ENCODE measurements around the gene HSFX3. TPM values are rescaled to one million over a fixed set of nuclear protein-coding genes. Genes with fewer than 3 reads are reported as not detected.
"Not testable (repeated sequence)": the region's sequence is repeated elsewhere in the genome, so short reads cannot be mapped to it uniquely, and the experiment has no call there.

Gene HSFX3
- total and polyA plus RNA-seq, 7 experiments from 2014 or later: not detected

DNA sequence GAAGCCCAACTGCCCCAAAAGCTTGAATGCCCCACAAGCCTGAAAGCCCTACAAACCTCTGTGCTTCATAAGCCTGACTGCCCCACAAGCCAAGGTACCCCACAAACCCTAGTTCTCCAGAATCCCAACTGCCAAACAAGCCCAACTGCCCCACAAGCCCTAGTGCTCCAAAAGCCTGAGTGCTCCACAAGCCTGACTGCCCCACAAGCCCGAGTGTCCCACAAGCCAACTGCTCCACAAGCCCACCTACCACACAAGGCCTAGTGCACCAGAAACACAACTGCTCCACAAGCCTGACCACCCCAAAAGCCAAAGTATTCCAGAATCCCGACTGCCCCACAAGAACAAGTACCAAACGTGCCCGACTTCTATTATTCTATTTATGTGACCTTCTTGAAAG lies 13.6 kb upstream of the HSFX3 start:
- Histone ChIP-seq H3K4me1 (ENCODE audit: control insufficient read depth in 2 of 2, insufficient read depth in 2 of 2, low read length in 2 of 2) (no peaks in the 10 kb centered on the region), H3K9me3 (ENCODE audit: control insufficient read depth in 2 of 3, low read length in 3 of 3) (no peaks in the 10 kb centered on the region), H3K27me3 (ENCODE audit: control insufficient read depth in 2 of 2, insufficient read depth in 2 of 2, low read length in 2 of 2) (no peaks in the 10 kb centered on the region), H3K4me3 (ENCODE audit: low read length) (no peak overlapping the region), H3K27ac (ENCODE audit: low read depth, low read length) (no peak overlapping the region), H3K36me3 (ENCODE audit: control insufficient read depth in 2 of 3, insufficient read depth in 3 of 3, low read length in 3 of 3) (no peaks in the 10 kb centered on the region)
- ATAC-seq: no peak
- Mint-ChIP-seq H3K4me1 (no peaks in the 10 kb centered on the region), H3K27ac (no peak overlapping the region), H3K36me3 (no peaks in the 10 kb centered on the region), H3K9me3 (no peaks in the 10 kb centered on the region), H3K4me3 (no peak overlapping the region), H3K27me3 (no peaks in the 10 kb centered on the region)
- no peak for DNase-seq
- intact Hi-C loops (cut with micrococcal nuclease): no loop called here
- ChIA-PET POLR2A (no interaction called here), CTCF (no interaction called here)

DNA sequence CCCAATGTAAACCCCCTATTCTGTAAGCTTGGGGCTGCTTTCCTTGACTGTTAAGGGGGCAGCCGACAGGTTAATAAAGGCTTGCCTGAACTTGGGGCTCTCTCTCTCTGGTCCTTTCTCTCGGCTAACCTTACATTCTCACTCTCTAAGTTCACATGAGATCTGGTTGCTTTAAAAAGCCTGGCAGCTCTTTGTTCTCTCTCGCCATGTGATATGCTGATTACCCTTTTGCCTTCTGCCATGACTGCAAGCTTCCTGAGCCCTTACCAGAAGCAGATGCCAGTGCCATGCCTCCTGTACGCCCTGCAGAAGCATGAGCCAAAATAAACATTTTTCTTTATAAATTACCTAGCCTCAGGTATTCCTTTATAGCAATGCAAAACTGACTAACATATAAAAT lies 5.5 kb upstream of the HSFX3 start:
- H3K4me3 Mint-ChIP-seq; CTCF ChIA-PET; H3K27ac ChIP-seq (ENCODE audit: low read depth, low read length); H3K4me1 ChIP-seq (ENCODE audit: control insufficient read depth in 2 of 2, insufficient read depth in 2 of 2, low read length in 2 of 2); H3K4me1 Mint-ChIP-seq; DNase-seq; POLR2A ChIA-PET; H3K36me3 ChIP-seq (ENCODE audit: control insufficient read depth in 2 of 3, insufficient read depth in 3 of 3, low read length in 3 of 3); H3K27me3 ChIP-seq (ENCODE audit: control insufficient read depth in 2 of 2, insufficient read depth in 2 of 2, low read length in 2 of 2); ATAC-seq; H3K27ac Mint-ChIP-seq; H3K27me3 Mint-ChIP-seq; intact Hi-C loops (cut with micrococcal nuclease); H3K9me3 ChIP-seq (ENCODE audit: control insufficient read depth in 2 of 3, low read length in 3 of 3); H3K4me3 ChIP-seq (ENCODE audit: low read length); H3K36me3 Mint-ChIP-seq; H3K9me3 Mint-ChIP-seq: not testable (repeated sequence)

- H3K9me3 Mint-ChIP-seq; H3K27ac ChIP-seq (ENCODE audit: low read depth, low read length); DNase-seq; intact Hi-C loops (cut with micrococcal nuclease); POLR2A ChIA-PET; H3K9me3 ChIP-seq (ENCODE audit: control insufficient read depth in 2 of 3, low read length in 3 of 3); H3K4me1 Mint-ChIP-seq; CTCF ChIA-PET; ATAC-seq; H3K36me3 ChIP-seq (ENCODE audit: control insufficient read depth in 2 of 3, insufficient read depth in 3 of 3, low read length in 3 of 3); H3K27me3 ChIP-seq (ENCODE audit: control insufficient read depth in 2 of 2, insufficient read depth in 2 of 2, low read length in 2 of 2); H3K4me3 ChIP-seq (ENCODE audit: low read length); H3K27ac Mint-ChIP-seq; H3K36me3 Mint-ChIP-seq; H3K4me1 ChIP-seq (ENCODE audit: control insufficient read depth in 2 of 2, insufficient read depth in 2 of 2, low read length in 2 of 2); H3K27me3 Mint-ChIP-seq; H3K4me3 Mint-ChIP-seq: not testable (repeated sequence)
These were observed 2.2 kb upstream of the HSFX3 start for GRCh38 chrX:149551939-149552248.

- H3K27ac ChIP-seq (ENCODE audit: low read depth, low read length); H3K4me1 Mint-ChIP-seq; DNase-seq; H3K4me1 ChIP-seq (ENCODE audit: control insufficient read depth in 2 of 2, insufficient read depth in 2 of 2, low read length in 2 of 2); H3K9me3 Mint-ChIP-seq; H3K27me3 Mint-ChIP-seq; H3K36me3 Mint-ChIP-seq; H3K27me3 ChIP-seq (ENCODE audit: control insufficient read depth in 2 of 2, insufficient read depth in 2 of 2, low read length in 2 of 2); H3K4me3 ChIP-seq (ENCODE audit: low read length); H3K36me3 ChIP-seq (ENCODE audit: control insufficient read depth in 2 of 3, insufficient read depth in 3 of 3, low read length in 3 of 3); POLR2A ChIA-PET; ATAC-seq; H3K9me3 ChIP-seq (ENCODE audit: control insufficient read depth in 2 of 3, low read length in 3 of 3); CTCF ChIA-PET; H3K4me3 Mint-ChIP-seq; H3K27ac Mint-ChIP-seq; intact Hi-C loops (cut with micrococcal nuclease): not testable (repeated sequence)
These were observed 1.7 kb upstream of the HSFX3 start for GRCh38 chrX:149551245-149551938.

DNA sequence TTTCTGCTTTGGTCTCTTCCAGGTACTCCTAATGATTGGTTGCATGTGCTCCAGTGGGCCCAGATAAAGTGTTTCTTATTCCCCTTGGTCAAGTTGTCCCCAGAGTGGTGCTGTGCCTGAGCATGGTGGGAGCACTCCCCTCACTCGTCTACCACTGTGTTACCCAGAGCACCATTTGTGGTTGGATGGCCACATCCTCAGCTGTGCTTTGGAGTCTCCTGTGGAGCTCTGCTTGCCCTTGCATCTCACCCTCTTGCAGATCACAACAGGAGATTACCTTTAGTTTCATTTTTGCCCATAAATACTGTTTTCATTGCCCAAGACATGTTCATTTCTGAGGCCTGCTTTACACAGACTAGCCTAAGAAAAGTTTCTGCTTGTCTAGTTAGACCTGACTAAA lies 730 bp upstream of the HSFX3 start:
- H3K27me3 Mint-ChIP-seq; H3K4me1 Mint-ChIP-seq; CTCF ChIA-PET; H3K4me3 Mint-ChIP-seq; H3K27me3 ChIP-seq (ENCODE audit: control insufficient read depth in 2 of 2, insufficient read depth in 2 of 2, low read length in 2 of 2); POLR2A ChIA-PET; H3K4me3 ChIP-seq (ENCODE audit: low read length); H3K9me3 Mint-ChIP-seq; H3K27ac ChIP-seq (ENCODE audit: low read depth, low read length); H3K36me3 ChIP-seq (ENCODE audit: control insufficient read depth in 2 of 3, insufficient read depth in 3 of 3, low read length in 3 of 3); H3K9me3 ChIP-seq (ENCODE audit: control insufficient read depth in 2 of 3, low read length in 3 of 3); intact Hi-C loops (cut with micrococcal nuclease); H3K4me1 ChIP-seq (ENCODE audit: control insufficient read depth in 2 of 2, insufficient read depth in 2 of 2, low read length in 2 of 2); H3K27ac Mint-ChIP-seq; DNase-seq; H3K36me3 Mint-ChIP-seq: not testable (repeated sequence)
- peak; percentile 45 for ATAC-seq

DNA sequence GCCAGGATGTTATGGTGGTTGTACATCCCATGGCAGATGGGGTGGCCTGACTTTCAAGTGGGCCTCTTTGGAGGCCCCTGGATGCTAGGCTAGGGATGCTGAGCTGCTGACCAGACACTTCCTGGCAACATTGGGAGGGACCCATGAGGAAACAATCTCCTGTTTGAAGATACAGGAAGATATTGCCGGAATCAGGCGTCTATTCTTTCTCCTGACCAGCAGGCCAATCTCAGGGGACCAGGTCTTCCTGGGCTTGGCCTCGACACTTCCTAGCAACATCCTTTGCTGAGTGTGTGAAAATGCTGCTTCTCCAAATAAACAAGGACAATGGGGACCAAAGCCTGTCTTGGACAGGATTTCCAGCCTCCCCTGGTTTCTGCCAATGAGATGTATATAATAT lies 1.9 kb downstream of the HSFX3 start:
- ATAC-seq; H3K4me3 ChIP-seq (ENCODE audit: low read length); H3K9me3 ChIP-seq (ENCODE audit: control insufficient read depth in 2 of 3, low read length in 3 of 3); H3K27ac ChIP-seq (ENCODE audit: low read depth, low read length); H3K27me3 ChIP-seq (ENCODE audit: control insufficient read depth in 2 of 2, insufficient read depth in 2 of 2, low read length in 2 of 2); H3K9me3 Mint-ChIP-seq; POLR2A ChIA-PET; H3K4me1 ChIP-seq (ENCODE audit: control insufficient read depth in 2 of 2, insufficient read depth in 2 of 2, low read length in 2 of 2); H3K36me3 Mint-ChIP-seq; H3K36me3 ChIP-seq (ENCODE audit: control insufficient read depth in 2 of 3, insufficient read depth in 3 of 3, low read length in 3 of 3); H3K4me3 Mint-ChIP-seq; CTCF ChIA-PET; DNase-seq; H3K27ac Mint-ChIP-seq; H3K27me3 Mint-ChIP-seq; H3K4me1 Mint-ChIP-seq: not testable (repeated sequence)
- intact Hi-C loops (cut with micrococcal nuclease): loop anchor here in 1 of 2 donors (10.0 kb wide), 5 partner anchors 87 to 1847 kb away; partner anchors contain the start of genes CD99L2, MAMLD1, MTMR1 and TMEM185A

GRCh38 chrX:149546962-149547361 lies 2.8 kb downstream of the HSFX3 start:
- H3K4me3 Mint-ChIP-seq; H3K4me1 ChIP-seq (ENCODE audit: control insufficient read depth in 2 of 2, insufficient read depth in 2 of 2, low read length in 2 of 2); H3K9me3 ChIP-seq (ENCODE audit: control insufficient read depth in 2 of 3, low read length in 3 of 3); H3K27me3 ChIP-seq (ENCODE audit: control insufficient read depth in 2 of 2, insufficient read depth in 2 of 2, low read length in 2 of 2); H3K27ac Mint-ChIP-seq; H3K27ac ChIP-seq (ENCODE audit: low read depth, low read length); H3K9me3 Mint-ChIP-seq; H3K27me3 Mint-ChIP-seq; H3K36me3 Mint-ChIP-seq; H3K4me1 Mint-ChIP-seq; CTCF ChIA-PET; H3K36me3 ChIP-seq (ENCODE audit: control insufficient read depth in 2 of 3, insufficient read depth in 3 of 3, low read length in 3 of 3); DNase-seq; H3K4me3 ChIP-seq (ENCODE audit: low read length); ATAC-seq; POLR2A ChIA-PET: not testable (repeated sequence)
- intact Hi-C loops (cut with micrococcal nuclease): loop anchor here in 1 of 2 donors (10.0 kb wide), 5 partner anchors 88 to 1848 kb away; partner anchors contain the start of genes CD99L2, MAMLD1, MTMR1 and TMEM185A
